ENCODE results near the gene IL3.

IL3 gene

GRCh38 chr5:132067451-132067850, 7.0 kb downstream of the IL3 start:
- no peaks in the 10 kb centered on the region for H3K9me3 ChIP-seq (ENCODE audit: control insufficient read depth, low read length)
- WGBS, 2 experiments (ENCODE audit: insufficient coverage in 2 of 2), result 91 to 97% methylated on average over 8 to 11 of the region's 11 CpGs

GRCh38 chr5:132067941-132068808, 7.7 kb downstream of the IL3 start:
- Histone ChIP-seq H3K4me3 (ENCODE audit: extremely low read depth, insufficient read depth, low read length, poor library complexity, severe bottlenecking) (no peak overlapping the region), H3K4me1 (ENCODE audit: control insufficient read depth, insufficient read depth, low read length, poor library complexity, severe bottlenecking) (peaks cover 14% of the 10 kb centered on the region), H3K27ac (ENCODE audit: low read depth, low read length, severe bottlenecking) (no peak overlapping the region), H3K9me3 (ENCODE audit: control insufficient read depth, low read length) (no peaks in the 10 kb centered on the region), H3K36me3 (ENCODE audit: control insufficient read depth, insufficient read depth, low read length) (no peaks in the 10 kb centered on the region)
- 90% methylated on average over 11 of the region's 13 CpGs for WGBS, 2 experiments (ENCODE audit: insufficient coverage in 2 of 2)

More at GRCh38 chr5:132067451-132067850, 7.0 kb downstream of the IL3 start:
- H3K27ac ChIP-seq (ENCODE audit: low read depth, low read length, severe bottlenecking), result no peak overlapping the region
- H3K4me1 ChIP-seq (ENCODE audit: control insufficient read depth, insufficient read depth, low read length, poor library complexity, severe bottlenecking), result peaks cover 13% of the 10 kb centered on the region
- H3K36me3 ChIP-seq (ENCODE audit: control insufficient read depth, insufficient read depth, low read length), result no peaks in the 10 kb centered on the region
- H3K4me3 ChIP-seq (ENCODE audit: extremely low read depth, insufficient read depth, low read length, poor library complexity, severe bottlenecking), result no peak overlapping the region

GRCh38 chr5:132069561-132069960, 9.1 kb downstream of the IL3 start:
- no peaks in the 10 kb centered on the region for H3K36me3 ChIP-seq (ENCODE audit: control insufficient read depth, insufficient read depth, low read length)
- 94 to 100% methylated on average over 5 to 9 of the region's 10 CpGs for WGBS, 2 experiments (ENCODE audit: insufficient coverage in 2 of 2)

GRCh38 chr5:132069994-132070393, 9.5 kb downstream of the IL3 start:
- WGBS, 2 experiments (ENCODE audit: insufficient coverage in 2 of 2), result 96 to 100% methylated on average over 1 to 3 of the region's 3 CpGs
- H3K4me1 ChIP-seq (ENCODE audit: control insufficient read depth, insufficient read depth, low read length, poor library complexity, severe bottlenecking), result peaks cover 17% of the 10 kb centered on the region
- H3K27ac ChIP-seq (ENCODE audit: low read depth, low read length, severe bottlenecking), result no peak overlapping the region
- no peaks in the 10 kb centered on the region for H3K9me3 ChIP-seq (ENCODE audit: control insufficient read depth, low read length)
- no peak overlapping the region for H3K4me3 ChIP-seq (ENCODE audit: extremely low read depth, insufficient read depth, low read length, poor library complexity, severe bottlenecking)
- no peaks in the 10 kb centered on the region for H3K36me3 ChIP-seq (ENCODE audit: control insufficient read depth, insufficient read depth, low read length)

More at GRCh38 chr5:132069561-132069960, 9.1 kb downstream of the IL3 start:
- Histone ChIP-seq H3K9me3 (ENCODE audit: control insufficient read depth, low read length) (no peaks in the 10 kb centered on the region), H3K4me3 (ENCODE audit: extremely low read depth, insufficient read depth, low read length, poor library complexity, severe bottlenecking) (no peak overlapping the region), H3K27ac (ENCODE audit: low read depth, low read length, severe bottlenecking) (no peak overlapping the region), H3K4me1 (ENCODE audit: control insufficient read depth, insufficient read depth, low read length, poor library complexity, severe bottlenecking) (peaks cover 17% of the 10 kb centered on the region)

- Histone ChIP-seq H3K36me3 (ENCODE audit: control insufficient read depth, insufficient read depth, low read length) (no peaks in the 10 kb centered on the region), H3K27ac (ENCODE audit: low read depth, low read length, severe bottlenecking) (no peak overlapping the region), H3K4me3 (ENCODE audit: extremely low read depth, insufficient read depth, low read length, poor library complexity, severe bottlenecking) (no peak overlapping the region), H3K4me1 (ENCODE audit: control insufficient read depth, insufficient read depth, low read length, poor library complexity, severe bottlenecking) (peaks cover 15% of the 10 kb centered on the region), H3K9me3 (ENCODE audit: control insufficient read depth, low read length) (no peaks in the 10 kb centered on the region)
- 81 to 87% methylated on average over 9 to 12 of the region's 13 CpGs for WGBS, 2 experiments (ENCODE audit: insufficient coverage in 2 of 2)
Observed at GRCh38 chr5:132070460-132071337, 10.2 kb downstream of the IL3 start.

GRCh38 chr5:132071338-132071707, 10.9 kb downstream of the IL3 start:
- no peaks in the 10 kb centered on the region for H3K36me3 ChIP-seq (ENCODE audit: control insufficient read depth, insufficient read depth, low read length)
- no peak overlapping the region for H3K27ac ChIP-seq (ENCODE audit: low read depth, low read length, severe bottlenecking)
- 80 to 86% methylated on average over 1 to 2 of the region's 2 CpGs for WGBS, 2 experiments (ENCODE audit: insufficient coverage in 2 of 2)
- H3K4me3 ChIP-seq (ENCODE audit: extremely low read depth, insufficient read depth, low read length, poor library complexity, severe bottlenecking), result no peak overlapping the region
- peaks cover 11% of the 10 kb centered on the region for H3K4me1 ChIP-seq (ENCODE audit: control insufficient read depth, insufficient read depth, low read length, poor library complexity, severe bottlenecking)
- H3K9me3 ChIP-seq (ENCODE audit: control insufficient read depth, low read length), result no peaks in the 10 kb centered on the region

- 85 to 92% methylated on average over 2 to 4 of the region's 4 CpGs for WGBS, 2 experiments (ENCODE audit: insufficient coverage in 2 of 2)
- Histone ChIP-seq H3K27ac (ENCODE audit: low read depth, low read length, severe bottlenecking) (no peak overlapping the region), H3K4me1 (ENCODE audit: control insufficient read depth, insufficient read depth, low read length, poor library complexity, severe bottlenecking) (peaks cover 11% of the 10 kb centered on the region), H3K36me3 (ENCODE audit: control insufficient read depth, insufficient read depth, low read length) (no peaks in the 10 kb centered on the region), H3K9me3 (ENCODE audit: control insufficient read depth, low read length) (no peaks in the 10 kb centered on the region), H3K4me3 (ENCODE audit: extremely low read depth, insufficient read depth, low read length, poor library complexity, severe bottlenecking) (no peak overlapping the region)
Observed at GRCh38 chr5:132072070-132072469, 11.6 kb downstream of the IL3 start.

- no peak overlapping the region for H3K4me3 ChIP-seq (ENCODE audit: extremely low read depth, insufficient read depth, low read length, poor library complexity, severe bottlenecking)
Observed at GRCh38 chr5:132072528-132072927, 12.1 kb downstream of the IL3 start.

GRCh38 chr5:132073231-132074013, 13.0 kb downstream of the IL3 start, which contains the start of gene CSF2:
CSF2 (plus strand) TSS chr5:132073789; CDS start chr5:132073824, 35 bp downstream.
- WGBS, 2 experiments (ENCODE audit: insufficient coverage in 2 of 2), result 93 to 94% methylated on average over 6 to 7 of the region's 12 CpGs
- Histone ChIP-seq H3K9me3 (ENCODE audit: control insufficient read depth, low read length) (no peaks in the 10 kb centered on the region), H3K36me3 (ENCODE audit: control insufficient read depth, insufficient read depth, low read length) (no peaks in the 10 kb centered on the region), H3K27ac (ENCODE audit: low read depth, low read length, severe bottlenecking) (no peak within 1 kb of the TSS), H3K4me1 (ENCODE audit: control insufficient read depth, insufficient read depth, low read length, poor library complexity, severe bottlenecking) (peaks cover 11% of the 10 kb centered on the region), H3K4me3 (ENCODE audit: extremely low read depth, insufficient read depth, low read length, poor library complexity, severe bottlenecking) (no peak within 1 kb of the TSS)

More at GRCh38 chr5:132072528-132072927, 12.1 kb downstream of the IL3 start:
- Histone ChIP-seq H3K9me3 (ENCODE audit: control insufficient read depth, low read length) (no peaks in the 10 kb centered on the region), H3K27ac (ENCODE audit: low read depth, low read length, severe bottlenecking) (no peak overlapping the region), H3K4me1 (ENCODE audit: control insufficient read depth, insufficient read depth, low read length, poor library complexity, severe bottlenecking) (peaks cover 11% of the 10 kb centered on the region), H3K36me3 (ENCODE audit: control insufficient read depth, insufficient read depth, low read length) (no peaks in the 10 kb centered on the region)
- 90 to 100% methylated on average over 1 to 2 of the region's 2 CpGs for WGBS, 2 experiments (ENCODE audit: insufficient coverage in 2 of 2)

- 96 to 97% methylated on average over 5 to 7 of the region's 7 CpGs for WGBS, 2 experiments (ENCODE audit: insufficient coverage in 2 of 2)
- H3K9me3 ChIP-seq (ENCODE audit: control insufficient read depth, low read length), result no peaks in the 10 kb centered on the region
- no peak overlapping the region for H3K4me3 ChIP-seq (ENCODE audit: extremely low read depth, insufficient read depth, low read length, poor library complexity, severe bottlenecking)
Observed at GRCh38 chr5:132074091-132074771, 13.8 kb downstream of the IL3 start.

More at GRCh38 chr5:132074091-132074771, 13.8 kb downstream of the IL3 start:
- Histone ChIP-seq H3K27ac (ENCODE audit: low read depth, low read length, severe bottlenecking) (no peak overlapping the region), H3K4me1 (ENCODE audit: control insufficient read depth, insufficient read depth, low read length, poor library complexity, severe bottlenecking) (peaks cover 11% of the 10 kb centered on the region), H3K36me3 (ENCODE audit: control insufficient read depth, insufficient read depth, low read length) (no peaks in the 10 kb centered on the region)
